Endothelial cell of umbilical vein (primary cell): ENCODE measurements around the gene CSMD2. TPM values are rescaled to one million over a fixed set of nuclear protein-coding genes. Genes with fewer than 3 reads are reported as not detected.

ENCODE experiments used
- BruUV-seq: library from RNA; stranded (reverse); fragments of 400-500 nt; replicated peaks from 2 replicates; lab custom pipeline; 2021; lab: Mats Ljungman, UMichigan
- CTCF ChIA-PET: fragments of 300-600, 350-600 bp; sonication (Branson Sonifier 250); formaldehyde crosslinking; loops from one replicate; lab custom pipeline; 2021; ENCODE audit warnings: antibody characterized with exemption, inconsistent platforms; lab: Charles Lee
- POLR2A ChIA-PET: fragments of 300-600, 350-600 bp; sonication (Branson Sonifier 250); formaldehyde crosslinking; loops from one replicate; lab custom pipeline; 2021; ENCODE audit warnings: antibody characterized with exemption, inconsistent platforms; lab: Charles Lee
- DNase-seq: peaks from one replicate; pipeline ENCODE4 v3.0.0-alpha.2; 2011; ENCODE audit warnings: low read depth, low spot score
- FAIRE-seq: peaks from 2 replicates; lab custom pipeline; 2011; peaks lifted over from hg19 to GRCh38; lab: Jason Lieb, UNC
- H2AFZ ChIP-seq: 2 replicates; pipeline ENCODE4 v1.6.0; 2012; ENCODE audit warnings: low read depth, low read length, control low read depth, inconsistent platforms
- H3K27ac ChIP-seq: 2 replicates; pipeline ENCODE4 v1.5.1; 2011; ENCODE audit warnings: low read depth, mild to moderate bottlenecking, control low read depth, low read length, moderate library complexity; ENCODE audit not compliant: insufficient read depth
- H3K27me3 ChIP-seq, 2 experiments: 2 replicates each; pipeline versions ENCODE4 v1.6.0 to v1.6.1; 2011; ENCODE audit warnings: low read length in 2 of 2, mixed read lengths in 1 of 2; ENCODE audit not compliant: control insufficient read depth in 2 of 2, insufficient read depth in 2 of 2
- H3K36me3 ChIP-seq, 2 experiments: 2 replicates in 1 of 2; 3 replicates in 1 of 2; pipeline ENCODE4 v1.5.1; 2011; ENCODE audit warnings: low read length in 2 of 2, mild to moderate bottlenecking in 1 of 2, moderate library complexity in 1 of 2; ENCODE audit not compliant: control insufficient read depth in 2 of 2, insufficient read depth in 2 of 2; ENCODE audit errors: extremely low read depth in 1 of 2
- H3K4me1 ChIP-seq: 3 replicates; pipeline ENCODE4 v1.5.1; 2011; ENCODE audit warnings: mild to moderate bottlenecking, low read length; ENCODE audit not compliant: control insufficient read depth, insufficient read depth; ENCODE audit errors: extremely low read depth
- H3K4me2 ChIP-seq: 2 replicates; pipeline ENCODE4 v1.6.1; 2011; ENCODE audit warnings: low read length, control low read depth, mixed read lengths; ENCODE audit not compliant: insufficient read depth
- H3K4me3 ChIP-seq, 3 experiments: fragments of 200-600 bp in 1 of 3; sonication (generic), shearing (Covaris generic) in 1 of 3; replicated peaks in 1 of 3; 2 replicates each; pipeline ENCODE4 v1.5.1; 2011 to 2016; ENCODE audit warnings: control low read depth in 3 of 3, low read length in 3 of 3, mild to moderate bottlenecking in 2 of 3, inconsistent platforms in 1 of 3, low read depth in 1 of 3, moderate library complexity in 1 of 3; ENCODE audit not compliant: insufficient read depth in 1 of 3
- H3K79me2 ChIP-seq: 2 replicates; pipeline ENCODE4 v1.6.0; 2012; ENCODE audit warnings: low read length, inconsistent platforms; ENCODE audit not compliant: control insufficient read depth, insufficient read depth
- H3K9ac ChIP-seq: replicated peaks from 2 replicates; pipeline ENCODE3; 2011; ENCODE audit warnings: low read length, control low read depth; ENCODE audit not compliant: insufficient read depth; ENCODE audit errors: extremely low read depth
- H3K9me1 ChIP-seq: replicated peaks from 3 replicates; pipeline ENCODE4 v1.6.0; 2011; ENCODE audit warnings: mild to moderate bottlenecking, low read length; ENCODE audit not compliant: control insufficient read depth, insufficient read depth; ENCODE audit errors: extremely low read depth
- H3K9me3 ChIP-seq: replicated peaks from 2 replicates; pipeline ENCODE4 v1.5.1; 2012; ENCODE audit warnings: low read length, inconsistent platforms; ENCODE audit not compliant: control insufficient read depth, insufficient read depth
- H4K20me1 ChIP-seq: replicated peaks from 2 replicates; pipeline ENCODE3; 2011; ENCODE audit warnings: mild to moderate bottlenecking, low read length; ENCODE audit not compliant: control insufficient read depth, insufficient read depth; ENCODE audit errors: extremely low read depth
- EZH2 ChIP-seq: IDR thresholded peaks from 2 replicates; pipeline ENCODE4 v1.6.1; 2012; ENCODE audit warnings: borderline replicate concordance, low read depth, mild to moderate bottlenecking, moderate library complexity, low read length, inconsistent platforms; ENCODE audit not compliant: severe bottlenecking
- FOS ChIP-seq: IDR thresholded peaks from 2 replicates; pipeline ENCODE4 v1.6.1; 2011; ENCODE audit warnings: mild to moderate bottlenecking, low read length, moderate library complexity, borderline replicate concordance; ENCODE audit not compliant: insufficient read depth
- GATA2 ChIP-seq: IDR thresholded peaks from 2 replicates; pipeline ENCODE4 v1.7.0; 2011; ENCODE audit warnings: low read depth, mild to moderate bottlenecking, moderate library complexity, mixed read lengths, low read length; ENCODE audit not compliant: insufficient read length, insufficient read depth
- JUN ChIP-seq: IDR thresholded peaks from 2 replicates; pipeline ENCODE4 v1.6.1; 2011; ENCODE audit warnings: borderline replicate concordance, low read depth; ENCODE audit not compliant: insufficient read length, insufficient read depth
- MYC ChIP-seq: IDR thresholded peaks from one replicate; pipeline ENCODE4 v1.6.1; 2011; ENCODE audit warnings: mild to moderate bottlenecking, low read depth, low read length
- POLR2A ChIP-seq: IDR thresholded peaks from 2 replicates; pipeline ENCODE4 v1.6.1; 2012; ENCODE audit warnings: low read depth, mild to moderate bottlenecking, control low read depth, low read length
- POLR2AphosphoS5 ChIP-seq: IDR thresholded peaks from 2 replicates; pipeline ENCODE4 v1.6.1; 2012; ENCODE audit warnings: low read depth, mild to moderate bottlenecking, control low read depth, low read length, moderate library complexity; ENCODE audit not compliant: insufficient read depth
- dilution Hi-C: fragments of 300-500 bp; cut with MboI; formaldehyde crosslinking; loops from one replicate; pipeline ENCODE4 v1.15.0; 2019; ENCODE audit warnings: low sequenced_read_pairs; ENCODE audit not compliant: extremely low pct_ligation_motif_present
- intact Hi-C: fragments of 100-400 bp; cut with micrococcal nuclease; formaldehyde crosslinking; loops from one replicate; pipeline ENCODE4 v1.10.0; 2022
- polyA plus RNA-seq, 4 experiments: library from polyadenylated mRNA; depleted of rRNA in 3 of 4; stranded (reverse) in 3 of 4; unstranded in 1 of 4; fragments of >200 nt; gene quantifications; 2 replicates each; pipeline versions ENCODE4 v1.2.1 to v1.2.3, GENCODE V29; 2011 to 2012; ENCODE audit warnings: missing spikeins in 1 of 4
- total RNA-seq: library from RNA; stranded (reverse); gene quantifications from 2 replicates; pipeline ENCODE4 v1.2.3, GENCODE V29; 2021
- TF ChIP-seq, protein P1 (sequence below), 2 donors: IDR thresholded peaks; 1 replicate in 1 of 2; 2 replicates in 1 of 2; pipeline ENCODE4 v1.5.1; 2011; ENCODE audit warnings: low read length in 2 of 2, mild to moderate bottlenecking in 2 of 2, moderate library complexity in 2 of 2, control low read depth in 1 of 2, inconsistent platforms in 1 of 2, low read depth in 1 of 2; ENCODE audit not compliant: insufficient read depth in 1 of 2; ENCODE audit errors: extremely low read depth in 1 of 2
- TF ChIP-seq, protein P2 (sequence below): IDR thresholded peaks from 2 replicates; pipeline ENCODE4 v1.6.1; 2011; ENCODE audit not compliant: insufficient read depth, insufficient read length

CSMD2 gene
- total and polyA plus RNA-seq, 2 donors (not counting 3 experiments of a cell fraction or from before 2014, with no cell fraction given): under 0.01 TPM; not detected in 1

DNA sequence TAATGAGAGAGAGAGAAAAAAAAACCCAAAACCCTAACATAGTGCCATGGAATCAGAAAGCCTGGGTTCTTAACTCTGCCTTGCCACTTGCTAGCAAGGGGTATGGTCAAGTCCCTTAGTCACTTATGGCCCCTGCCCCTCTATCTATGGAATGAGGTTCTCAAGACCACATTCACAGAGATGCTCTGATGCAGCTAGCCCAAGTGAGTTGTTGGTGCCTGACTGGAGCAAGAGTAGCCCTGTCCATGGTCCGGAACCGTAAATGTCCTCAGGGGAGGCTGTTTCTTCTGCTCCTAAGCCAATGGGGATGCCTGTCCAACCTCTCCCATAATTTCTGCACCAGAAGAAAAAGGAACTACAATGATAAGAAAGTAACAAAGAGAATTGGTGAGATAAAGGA, 56.8 kb downstream of the CSMD2 start:
- ChIA-PET CTCF (no interaction called here), POLR2A (no interaction called here)
- no TSS peak for BruUV-seq
- no peak overlapping the region for H3K27ac ChIP-seq
- peaks cover 2% of the 10 kb centered on the region for H3K9me3 ChIP-seq
- H3K27me3 ChIP-seq: no peaks in the 10 kb centered on the region
- H3K36me3 ChIP-seq: no peaks in the 10 kb centered on the region
- H3K79me2 ChIP-seq: no peaks in the 10 kb centered on the region
- dilution Hi-C loops: no loop called here
- H2AFZ ChIP-seq: no peak overlapping the region
- no peak for DNase-seq
- intact Hi-C loops: no loop called here
- H3K4me3 ChIP-seq: no peak overlapping the region
- H3K4me2 ChIP-seq: no peak overlapping the region
- no peaks in the 10 kb centered on the region for H3K9me1 ChIP-seq
- TF ChIP-seq POLR2AphosphoS5: no peak
- no peak for TF ChIP-seq EZH2
- no peak for TF ChIP-seq JUN
- no peak for TF ChIP-seq FOS
- TF ChIP-seq, protein P1, sequence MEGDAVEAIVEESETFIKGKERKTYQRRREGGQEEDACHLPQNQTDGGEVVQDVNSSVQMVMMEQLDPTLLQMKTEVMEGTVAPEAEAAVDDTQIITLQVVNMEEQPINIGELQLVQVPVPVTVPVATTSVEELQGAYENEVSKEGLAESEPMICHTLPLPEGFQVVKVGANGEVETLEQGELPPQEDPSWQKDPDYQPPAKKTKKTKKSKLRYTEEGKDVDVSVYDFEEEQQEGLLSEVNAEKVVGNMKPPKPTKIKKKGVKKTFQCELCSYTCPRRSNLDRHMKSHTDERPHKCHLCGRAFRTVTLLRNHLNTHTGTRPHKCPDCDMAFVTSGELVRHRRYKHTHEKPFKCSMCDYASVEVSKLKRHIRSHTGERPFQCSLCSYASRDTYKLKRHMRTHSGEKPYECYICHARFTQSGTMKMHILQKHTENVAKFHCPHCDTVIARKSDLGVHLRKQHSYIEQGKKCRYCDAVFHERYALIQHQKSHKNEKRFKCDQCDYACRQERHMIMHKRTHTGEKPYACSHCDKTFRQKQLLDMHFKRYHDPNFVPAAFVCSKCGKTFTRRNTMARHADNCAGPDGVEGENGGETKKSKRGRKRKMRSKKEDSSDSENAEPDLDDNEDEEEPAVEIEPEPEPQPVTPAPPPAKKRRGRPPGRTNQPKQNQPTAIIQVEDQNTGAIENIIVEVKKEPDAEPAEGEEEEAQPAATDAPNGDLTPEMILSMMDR (IDR thresholded peaks at IDR 0.05; ENCODE audit: extremely low read depth in 1 of 2, insufficient read depth in 1 of 2, low read depth in 1 of 2, low read length in 2 of 2): no peak
- TF ChIP-seq, protein P2, sequence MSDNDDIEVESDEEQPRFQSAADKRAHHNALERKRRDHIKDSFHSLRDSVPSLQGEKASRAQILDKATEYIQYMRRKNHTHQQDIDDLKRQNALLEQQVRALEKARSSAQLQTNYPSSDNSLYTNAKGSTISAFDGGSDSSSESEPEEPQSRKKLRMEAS: no peak
- TF ChIP-seq MYC: no peak
- TF ChIP-seq POLR2A: no peak
- no peak for TF ChIP-seq GATA2
- H3K4me1 ChIP-seq: no peaks in the 10 kb centered on the region
- FAIRE-seq: no peak
- no peak overlapping the region for H3K9ac ChIP-seq
- H4K20me1 ChIP-seq: no peaks in the 10 kb centered on the region
